A549 (cell line): ENCODE results near the gene RNF213. TPM values are rescaled to one million over a fixed set of nuclear protein-coding genes. Genes with fewer than 3 reads are reported as not detected.
A peak's percentile ranks its signal among the peaks of the same experiment; 100 is the strongest.

Experiments used
- ATAC-seq, 2 experiments: fragments of 200-7000 bp in 1 of 2; fragments of >200 bp in 1 of 2; cut with Nextera tagmentation in 1 of 2; cut with Tn5 transposase in 1 of 2; 3 replicates each; pipeline versions ENCODE4 v1.8.0 to v1.9.1; 2018 to 2020; ENCODE audit warnings: mild to moderate bottlenecking in 1 of 2, moderate library complexity in 1 of 2
- CTCF ChIA-PET: fragments of 300-600 bp; sonication (Branson Sonifier 250); formaldehyde crosslinking; extraction: SDS; loops from one replicate; lab custom pipeline; 2021; ENCODE audit warnings: antibody characterized with exemption, inconsistent platforms; lab: Yijun Ruan, JAX
- POLR2A ChIA-PET: fragments of 350-600 bp; formaldehyde crosslinking; extraction: SDS; loops from one replicate; lab custom pipeline; 2021; ENCODE audit warnings: antibody characterized with exemption, inconsistent platforms; lab: Yijun Ruan, JAX
- DNase-seq, 2 experiments: peaks; one replicate each; pipeline versions ENCODE4 v3.0.0 to v3.0.0-alpha.2; 2011 to 2016; ENCODE audit warnings: low read depth in 1 of 2, low spot score in 1 of 2
- FAIRE-seq: peaks from 2 replicates; lab custom pipeline; 2011; peaks lifted over from hg19 to GRCh38; lab: Jason Lieb, UNC
- H3K27ac ChIP-seq, 2 experiments: fragments of >200 bp; sonication (Bioruptor Twin); formaldehyde crosslinking; 3 replicates each; pipeline ENCODE4 v1.5.1; 2016 to 2017
- H3K4me1 ChIP-seq: fragments of >200 bp; sonication (Bioruptor Twin); formaldehyde crosslinking; 3 replicates; pipeline ENCODE4 v1.6.1; 2016
- H3K4me2 ChIP-seq: fragments of >200 bp; sonication (Bioruptor Twin); formaldehyde crosslinking; 3 replicates; pipeline ENCODE4 v1.6.1; 2016
- H3K4me3 ChIP-seq: fragments of >200 bp; sonication (Bioruptor Twin); formaldehyde crosslinking; 3 replicates; pipeline ENCODE4 v1.5.1; 2016
- H3K9me3 ChIP-seq: fragments of >200 bp; sonication (Bioruptor Twin); formaldehyde crosslinking; 3 replicates; pipeline ENCODE4 v1.6.1; 2016
- ATOH8 ChIP-seq: fragments of 250-450 bp; sonication (Bioruptor Pico); IDR thresholded peaks from 2 replicates; pipeline ENCODE4 v1.5.0; 2020; ENCODE audit warnings: low read depth, mild to moderate bottlenecking, moderate library complexity
- CBX8 ChIP-seq: fragments of 200-600 bp; sonication (generic); IDR thresholded peaks from 2 replicates; pipeline ENCODE4 v1.6.1; 2016
- CEBPB ChIP-seq, 2 experiments: fragments of >200 bp in 1 of 2; sonication (Bioruptor Twin) in 1 of 2; formaldehyde crosslinking in 1 of 2; IDR thresholded peaks; 2 replicates each; pipeline ENCODE4 v1.6.1; 2012 to 2016
- EHMT2 ChIP-seq: fragments of 200-600 bp; sonication (generic); IDR thresholded peaks from 2 replicates; pipeline ENCODE4 v1.6.1; 2016; ENCODE audit warnings: antibody characterized with exemption, low read depth, mild to moderate bottlenecking, moderate library complexity
- EP300 ChIP-seq, 2 experiments: fragments of >200 bp; sonication (Bioruptor Twin); formaldehyde crosslinking; IDR thresholded peaks; 2 replicates in 1 of 2; 3 replicates in 1 of 2; pipeline ENCODE4 v1.6.1; 2016 to 2017
- FOSL2 ChIP-seq, 2 experiments: fragments of 450-650 bp in 1 of 2; fragments of >200 bp in 1 of 2; sonication (Bioruptor Twin) in 1 of 2; formaldehyde crosslinking; IDR thresholded peaks; 2 replicates each; pipeline versions ENCODE4 v1.5.0 to v1.6.1; 2016 to 2020; ENCODE audit warnings: mild to moderate bottlenecking in 1 of 2, moderate library complexity in 1 of 2
- GATA3 ChIP-seq: IDR thresholded peaks from 2 replicates; pipeline ENCODE4 v1.6.1; 2012; ENCODE audit warnings: borderline replicate concordance
- HEYL ChIP-seq: fragments of 250-450 bp; sonication (Bioruptor Pico); IDR thresholded peaks from 2 replicates; pipeline ENCODE4 v1.8.0; 2021; ENCODE audit warnings: mild to moderate bottlenecking, moderate library complexity
- JUNB ChIP-seq: fragments of >200 bp; sonication (Bioruptor Twin); formaldehyde crosslinking; IDR thresholded peaks from 2 replicates; pipeline ENCODE4 v1.6.1; 2016
- KDM1A ChIP-seq: fragments of 200-600 bp; sonication (generic); IDR thresholded peaks from 2 replicates; pipeline ENCODE4 v1.6.1; 2016; ENCODE audit warnings: low read depth, mild to moderate bottlenecking
- MAX ChIP-seq: IDR thresholded peaks from 2 replicates; pipeline ENCODE4 v1.6.1; 2012
- MAZ ChIP-seq: fragments of 150-350 bp; IDR thresholded peaks from 2 replicates; pipeline ENCODE4 v1.6.1; 2014; ENCODE audit warnings: antibody characterized with exemption, low read depth, low read length, borderline replicate concordance
- NFE2L2 ChIP-seq: fragments of 150-350 bp; conservative IDR thresholded peaks from 2 replicates; pipeline ENCODE4 v1.6.1; 2014; ENCODE audit warnings: low read length
- RAD21 ChIP-seq, 2 experiments: fragments of >200 bp in 1 of 2; sonication (Bioruptor Twin) in 1 of 2; formaldehyde crosslinking in 1 of 2; IDR thresholded peaks in 1 of 2; conservative IDR thresholded peaks in 1 of 2; 2 replicates in 1 of 2; 3 replicates in 1 of 2; pipeline ENCODE4 v1.6.1; 2012 to 2018; ENCODE audit warnings: inconsistent platforms in 1 of 2
- RFX5 ChIP-seq: fragments of 450-650 bp; IDR thresholded peaks from 2 replicates; pipeline ENCODE4 v1.7.1; 2014; ENCODE audit warnings: antibody characterized with exemption, mild to moderate bottlenecking, moderate library complexity
- RNF2 ChIP-seq: fragments of 200-600 bp; sonication (generic); IDR thresholded peaks from 2 replicates; pipeline ENCODE4 v1.6.1; 2016; ENCODE audit warnings: low read depth, mild to moderate bottlenecking, antibody characterized with exemption, moderate library complexity, borderline replicate concordance
- ZC3H11A ChIP-seq: fragments of 450-650 bp; IDR thresholded peaks from 2 replicates; pipeline ENCODE4 v1.6.1; 2014; ENCODE audit warnings: antibody characterized with exemption, mild to moderate bottlenecking
- WGBS: methylation state at CpG from one replicate; pipeline ENCODE4 v1.1.6; 2017; ENCODE audit errors: missing lambda C conversion rate; 5-methylcytosine and 5-hydroxymethylcytosine counted together
- polyA plus RNA-seq, 4 experiments: library from polyadenylated mRNA; depleted of rRNA in 3 of 4; stranded (reverse); fragments of >200 nt; fragmentation: RNase III in 1 of 4; extraction: RNeasy Plus Mini Kit Qiagen cat#74134 plus additional on column Dnase treatment in 1 of 4; gene quantifications; 2 replicates in 3 of 4; 3 replicates in 1 of 4; pipeline ENCODE4 v1.2.3, GENCODE V29; 2011 to 2017
- TF ChIP-seq, protein P1 (sequence below): fragments of 450-650 bp; IDR thresholded peaks from 2 replicates; pipeline ENCODE4 v1.6.1; 2014; ENCODE audit warnings: antibody characterized with exemption
- TF ChIP-seq, protein P2 (sequence below): fragments of 150-350 bp; IDR thresholded peaks from 2 replicates; pipeline ENCODE4 v1.6.1; 2014; ENCODE audit warnings: low read depth, mild to moderate bottlenecking, low read length
- TF ChIP-seq, protein P3 (sequence below): fragments of >200 bp; sonication (Bioruptor Twin); formaldehyde crosslinking; IDR thresholded peaks from 3 replicates; pipeline ENCODE4 v1.6.1; 2016

Gene RNF213
- polyA plus RNA-seq, 2 of the 4 experiments (the other 2 are of a cell fraction) = 59.1 to 127 TPM

DNA sequence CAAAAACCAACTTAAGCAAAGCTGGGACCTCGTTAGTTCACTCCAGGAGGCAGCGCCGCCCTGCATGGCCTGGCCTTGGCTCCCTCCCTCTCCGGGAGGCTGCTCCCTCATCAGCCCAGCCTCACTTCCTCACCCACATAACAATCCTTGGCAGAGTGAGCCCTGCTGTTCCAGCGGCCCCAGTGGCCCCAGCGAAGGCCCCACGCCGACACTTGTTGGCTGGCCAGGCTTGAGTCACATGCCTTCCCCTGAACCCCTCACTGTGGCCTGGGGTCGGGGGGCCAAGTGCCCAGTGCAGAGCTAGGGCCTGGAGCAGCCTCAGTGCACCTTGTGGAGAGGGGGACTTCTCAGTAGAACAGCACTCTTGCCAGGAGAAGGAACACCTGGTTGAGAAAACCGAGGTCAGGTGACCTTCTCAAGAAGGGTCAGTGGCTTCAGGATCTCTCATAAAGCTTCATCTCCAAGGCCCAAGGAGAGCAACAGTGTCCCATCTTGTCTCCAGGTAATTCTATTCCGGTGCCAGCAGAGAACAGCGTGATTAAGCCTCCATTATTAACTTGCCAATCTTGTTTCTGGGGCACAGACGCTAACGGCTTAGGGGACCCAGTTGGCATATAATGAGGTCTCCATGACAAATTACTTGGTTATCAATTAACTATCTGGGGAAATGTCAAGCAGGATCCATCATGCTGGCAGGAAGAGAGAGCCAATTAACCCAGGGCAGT lies 181.1 kb downstream of the RNF213 start:
- H3K9me3 ChIP-seq = no peaks in the 10 kb centered on the region
- TF ChIP-seq GATA3 = no peak
- TF ChIP-seq CBX8 = no peak
- TF ChIP-seq CEBPB (IDR thresholded peaks at IDR 0.05) = no peak
- no peak for TF ChIP-seq ZC3H11A
- no peak for TF ChIP-seq HEYL
- TF ChIP-seq RAD21 (conservative IDR thresholded peaks at IDR 0.05 in 1 of 2, IDR thresholded peaks at IDR 0.05 in 1 of 2) = no peak
- TF ChIP-seq, protein P1, sequence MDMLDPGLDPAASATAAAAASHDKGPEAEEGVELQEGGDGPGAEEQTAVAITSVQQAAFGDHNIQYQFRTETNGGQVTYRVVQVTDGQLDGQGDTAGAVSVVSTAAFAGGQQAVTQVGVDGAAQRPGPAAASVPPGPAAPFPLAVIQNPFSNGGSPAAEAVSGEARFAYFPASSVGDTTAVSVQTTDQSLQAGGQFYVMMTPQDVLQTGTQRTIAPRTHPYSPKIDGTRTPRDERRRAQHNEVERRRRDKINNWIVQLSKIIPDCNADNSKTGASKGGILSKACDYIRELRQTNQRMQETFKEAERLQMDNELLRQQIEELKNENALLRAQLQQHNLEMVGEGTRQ = no peak
- TF ChIP-seq EP300 (IDR thresholded peaks at IDR 0.05) = no peak
- H3K4me3 ChIP-seq = no peak overlapping the region
- no peak for DNase-seq
- ChIA-PET POLR2A (interaction anchor here (1.8 to 2.1 kb wide), 2 partner anchors 13 kb away, joined by 7 to 18 read pairs; no protein-coding TSS in a partner anchor), CTCF (interaction anchor here (0.7 to 8.3 kb wide), 8 partner anchors 10 to 340 kb away, joined by 3 to 85 read pairs (median 4); partner anchors contain the start of gene GAA)
- WGBS = 66% methylated on average over 14 of the region's 14 CpGs
- H3K4me2 ChIP-seq = no peak overlapping the region
- no peak overlapping the region for H3K27ac ChIP-seq
- FAIRE-seq = no peak
- peaks cover 6% of the 10 kb centered on the region; the same call in 1 of the 3 replicates for H3K4me1 ChIP-seq
- peak in 1 of 2 experiments; percentile 3; a peak in 1 of 6 replicates for ATAC-seq

- Histone ChIP-seq H3K4me1 (peaks cover 6% of the 10 kb centered on the region; the same call in 1 of the 3 replicates), H3K27ac (no peak overlapping the region), H3K9me3 (no peaks in the 10 kb centered on the region), H3K4me3 (no peak overlapping the region), H3K4me2 (no peak overlapping the region)
- 66% methylated on average over 12 of the region's 12 CpGs for whole genome bisulfite sequencing
- ATAC-seq (no peak), DNase-seq (no peak), FAIRE-seq (no peak)
- POLR2A ChIA-PET = interaction anchor here (1.8 kb wide), 1 partner anchor 13 kb away, joined by 18 read pairs; no protein-coding TSS in a partner anchor
- CTCF ChIA-PET = interaction anchor here (0.7 to 8.3 kb wide), 8 partner anchors 9 to 457 kb away, joined by 3 to 85 read pairs (median 4); partner anchors contain the start of gene GAA
- TF ChIP-seq RNF2 (no peak), EHMT2 (no peak), ATOH8 (no peak), NFE2L2 (no peak), MAX (no peak), EP300 (IDR thresholded peaks at IDR 0.05) (no peak), JUNB (no peak), CBX8 (no peak), KDM1A (no peak), FOSL2 (IDR thresholded peaks at IDR 0.05) (no peak), FOSL2 (CRISPR knock-in tag; IDR thresholded peaks at IDR 0.05) (no peak), RFX5 (no peak), MAZ (no peak)
Measured at GRCh38 chr17:80442323-80442659, 181.6 kb downstream of the RNF213 start.

DNA sequence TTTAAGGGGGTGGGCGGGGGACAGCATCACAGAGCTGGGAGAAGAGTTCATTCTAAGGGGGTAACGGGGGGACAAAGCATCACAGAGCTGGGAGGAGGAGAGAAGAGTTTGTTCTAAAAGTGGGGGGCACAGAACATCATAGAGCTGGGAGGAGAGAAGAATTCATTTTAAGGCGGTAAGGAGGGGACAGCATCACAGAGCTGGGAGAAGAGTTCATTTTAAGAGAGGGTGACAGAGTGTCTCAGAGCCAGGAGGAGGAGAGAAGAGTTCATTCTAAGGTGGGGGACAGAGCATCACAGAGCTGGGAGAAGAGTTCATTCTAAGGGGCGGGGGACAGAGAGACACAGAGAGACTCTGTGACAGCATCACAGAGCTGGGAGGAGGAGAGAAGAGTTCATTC lies 182.1 kb downstream of the RNF213 start:
- CTCF ChIA-PET = interaction anchor here (0.7 to 8.3 kb wide), 6 partner anchors 9 to 457 kb away, joined by 3 to 85 read pairs (median 5); no protein-coding TSS in a partner anchor
- Histone ChIP-seq H3K4me1 (peaks cover 6% of the 10 kb centered on the region; the same call in 1 of the 3 replicates), H3K4me2 (no peak overlapping the region), H3K4me3 (no peak overlapping the region), H3K9me3 (no peaks in the 10 kb centered on the region), H3K27ac (no peak overlapping the region)
- TF ChIP-seq, protein P2, sequence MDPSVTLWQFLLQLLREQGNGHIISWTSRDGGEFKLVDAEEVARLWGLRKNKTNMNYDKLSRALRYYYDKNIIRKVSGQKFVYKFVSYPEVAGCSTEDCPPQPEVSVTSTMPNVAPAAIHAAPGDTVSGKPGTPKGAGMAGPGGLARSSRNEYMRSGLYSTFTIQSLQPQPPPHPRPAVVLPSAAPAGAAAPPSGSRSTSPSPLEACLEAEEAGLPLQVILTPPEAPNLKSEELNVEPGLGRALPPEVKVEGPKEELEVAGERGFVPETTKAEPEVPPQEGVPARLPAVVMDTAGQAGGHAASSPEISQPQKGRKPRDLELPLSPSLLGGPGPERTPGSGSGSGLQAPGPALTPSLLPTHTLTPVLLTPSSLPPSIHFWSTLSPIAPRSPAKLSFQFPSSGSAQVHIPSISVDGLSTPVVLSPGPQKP = no peak
- TF ChIP-seq, protein P3, sequence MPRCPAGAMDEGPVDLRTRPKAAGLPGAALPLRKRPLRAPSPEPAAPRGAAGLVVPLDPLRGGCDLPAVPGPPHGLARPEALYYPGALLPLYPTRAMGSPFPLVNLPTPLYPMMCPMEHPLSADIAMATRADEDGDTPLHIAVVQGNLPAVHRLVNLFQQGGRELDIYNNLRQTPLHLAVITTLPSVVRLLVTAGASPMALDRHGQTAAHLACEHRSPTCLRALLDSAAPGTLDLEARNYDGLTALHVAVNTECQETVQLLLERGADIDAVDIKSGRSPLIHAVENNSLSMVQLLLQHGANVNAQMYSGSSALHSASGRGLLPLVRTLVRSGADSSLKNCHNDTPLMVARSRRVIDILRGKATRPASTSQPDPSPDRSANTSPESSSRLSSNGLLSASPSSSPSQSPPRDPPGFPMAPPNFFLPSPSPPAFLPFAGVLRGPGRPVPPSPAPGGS = no peak
- no peak for TF ChIP-seq RNF2
- POLR2A ChIA-PET = interaction anchor here (1.8 kb wide), 1 partner anchor 12 kb away, joined by 18 read pairs; no protein-coding TSS in a partner anchor
- ATAC-seq (no peak), FAIRE-seq (no peak), DNase-seq (no peak)
- WGBS = 66% methylated on average over 2 of the region's 4 CpGs
